VCaP (cell line): ENCODE data around the gene TMCO2.

Source experiments
- H3K27ac ChIP-seq: fragments of 450-650 bp; 2 replicates; pipeline ENCODE4 v1.5.1; 2017
- CTCF ChIP-seq: fragments of 450-650 bp; conservative IDR thresholded peaks from 2 replicates; pipeline ENCODE4 v1.5.1; 2017; ENCODE audit warnings: mild to moderate bottlenecking, moderate library complexity

TMCO2 gene

GRCh38 chr1:40226192-40226591, 21.5 kb upstream of the TMCO2 start:
- H3K27ac ChIP-seq: no peak overlapping the region
- TF ChIP-seq CTCF: no peak

- no peak for TF ChIP-seq CTCF
- no peak overlapping the region for H3K27ac ChIP-seq
Observed at GRCh38 chr1:40232444-40232843, 15.3 kb upstream of the TMCO2 start.

- no peak overlapping the region for H3K27ac ChIP-seq
- TF ChIP-seq CTCF: no peak
Observed at GRCh38 chr1:40239626-40240025, 8.1 kb upstream of the TMCO2 start.

GRCh38 chr1:40240390-40240789, 7.3 kb upstream of the TMCO2 start:
- no peak overlapping the region for H3K27ac ChIP-seq
- no peak for TF ChIP-seq CTCF

GRCh38 chr1:40241362-40241761, 6.4 kb upstream of the TMCO2 start:
- TF ChIP-seq CTCF: no peak
- H3K27ac ChIP-seq: no peak overlapping the region

GRCh38 chr1:40243351-40243750, 4.4 kb upstream of the TMCO2 start:
- H3K27ac ChIP-seq: no peak overlapping the region
- no peak for TF ChIP-seq CTCF

- no peak overlapping the region for H3K27ac ChIP-seq
- TF ChIP-seq CTCF: no peak
Observed at GRCh38 chr1:40244138-40244744, 3.5 kb upstream of the TMCO2 start.

- H3K27ac ChIP-seq: no peak overlapping the region
- TF ChIP-seq CTCF: no peak
Observed at GRCh38 chr1:40245686-40246085, 2.1 kb upstream of the TMCO2 start.
